Measurements from ENCODE around the gene SLC30A9. TPM values are rescaled to one million over a fixed set of nuclear protein-coding genes. Genes with fewer than 3 reads are reported as not detected.
A peak's percentile ranks its signal among the peaks of the same experiment; 100 is the strongest.

SLC30A9 gene
- total RNA-seq, 1 donor from 2014 or later, result 59.0 TPM

DNA sequence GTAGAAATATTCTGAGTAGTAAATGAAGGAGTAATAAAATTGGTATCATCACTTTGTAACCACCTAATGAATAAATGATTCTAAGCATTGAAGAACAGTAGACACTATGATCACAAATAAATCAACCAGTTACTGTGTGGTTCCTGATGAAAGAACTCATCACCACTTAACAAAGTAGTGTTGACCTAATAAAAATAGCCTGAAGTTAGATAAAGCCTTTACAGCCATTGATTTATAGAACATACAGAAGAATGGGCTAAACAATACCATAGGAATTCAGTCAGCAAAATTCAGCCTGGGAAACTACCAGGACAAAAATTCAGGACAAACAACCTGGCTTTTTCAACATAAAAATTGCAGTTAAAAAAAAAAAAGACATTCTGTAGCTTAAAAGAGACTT is 9.0 kb downstream of the SLC30A9 start:
- no peak for DNase-seq (ENCODE audit: low read depth, low spot score)

DNA sequence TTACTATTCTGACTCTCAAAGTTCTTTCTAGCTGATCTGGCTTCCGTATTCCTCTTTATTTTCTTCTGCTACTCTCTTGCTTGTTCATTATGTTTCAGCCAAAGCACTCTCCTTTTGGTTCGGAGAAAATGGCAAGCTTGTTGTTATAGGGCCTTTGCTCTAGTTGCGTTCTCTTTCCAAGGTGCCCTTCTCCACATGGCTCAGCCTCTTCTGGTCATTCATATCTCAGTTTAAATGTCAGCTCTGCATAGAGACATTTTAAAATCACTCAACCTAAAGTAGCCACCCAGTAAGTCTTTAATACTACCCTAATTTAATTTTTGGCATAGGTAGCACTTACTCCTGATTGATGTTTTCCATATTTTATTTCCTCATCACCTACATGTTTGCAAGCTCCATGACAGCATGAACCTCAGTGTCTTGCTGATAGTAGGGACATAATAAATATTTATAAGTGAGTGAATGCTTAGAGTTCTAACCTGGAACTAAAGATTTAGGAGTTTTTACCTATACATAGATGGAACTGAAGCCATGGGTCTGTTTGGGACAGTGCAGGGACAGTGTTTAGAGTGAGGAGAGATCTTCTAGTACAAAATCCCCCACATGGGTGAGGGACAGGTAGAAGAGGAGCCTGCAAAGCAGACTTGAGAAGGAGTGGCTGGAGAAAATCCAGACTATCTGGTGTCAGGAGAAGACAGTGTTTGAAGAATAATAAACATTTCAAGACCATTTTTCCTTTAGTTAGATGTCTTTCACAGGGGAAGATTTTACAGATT is 17.9 kb downstream of the SLC30A9 start:
- no peak for DNase-seq (ENCODE audit: low read depth, low spot score)

DNA sequence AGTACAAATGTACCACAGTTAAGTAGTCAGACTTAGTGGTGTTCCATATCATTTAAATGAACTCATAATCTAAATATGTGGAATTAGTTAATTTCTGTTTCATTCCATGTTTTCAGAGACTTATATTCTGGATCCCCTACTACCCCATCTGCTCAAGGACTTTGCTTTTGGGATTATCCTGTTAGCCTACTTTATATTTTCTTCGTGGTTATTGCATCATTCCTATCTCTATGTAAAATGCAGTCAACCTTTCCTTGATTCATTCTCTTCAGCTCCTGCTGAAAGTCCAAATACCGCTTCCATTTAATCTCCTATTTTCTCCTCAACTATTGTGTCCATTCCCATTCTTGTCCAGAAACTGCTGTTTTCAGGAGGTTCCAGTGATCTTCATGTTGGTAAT is 25.1 kb downstream of the SLC30A9 start:
- DNase-seq (ENCODE audit: low read depth, low spot score), result no peak

DNA sequence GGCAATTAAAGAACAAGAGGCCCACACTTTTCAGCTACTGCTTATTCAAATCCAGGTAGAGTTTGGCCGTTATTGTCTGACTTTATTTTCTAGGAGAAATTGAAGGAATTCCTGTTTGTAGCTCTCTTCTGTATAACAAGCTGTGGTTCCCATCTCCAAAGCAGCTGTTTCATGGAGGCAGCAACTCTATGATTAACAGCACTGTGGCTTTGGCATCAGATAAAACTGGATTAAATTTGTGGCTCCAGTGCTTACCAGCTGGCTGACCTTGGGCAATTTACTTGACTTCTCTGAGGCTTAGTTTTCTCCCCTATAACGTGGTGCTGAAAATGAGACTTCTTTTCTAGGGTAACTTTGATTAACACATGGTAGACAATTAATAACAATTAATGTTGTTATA is 28.1 kb downstream of the SLC30A9 start:
- no peak for DNase-seq (ENCODE audit: low read depth, low spot score)

DNA sequence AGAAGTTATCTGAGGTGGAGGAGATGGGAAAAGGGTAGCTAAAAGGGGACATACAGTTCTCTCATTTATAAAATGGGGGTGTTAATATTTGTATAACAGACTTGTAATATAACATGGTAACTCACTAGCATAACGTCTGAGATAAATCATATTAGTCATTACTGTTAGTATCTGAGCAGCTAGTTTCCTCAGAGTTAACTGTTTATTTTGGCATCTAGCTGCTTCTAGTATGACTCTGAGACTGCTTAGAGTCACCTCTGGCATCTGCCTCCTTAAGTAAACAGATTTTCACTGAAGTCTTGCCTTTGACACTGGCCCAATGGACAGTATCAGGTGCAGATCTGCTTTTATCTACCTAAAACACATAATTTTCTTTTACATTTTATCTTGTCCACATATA is 58.1 kb downstream of the SLC30A9 start:
- DNase-seq (ENCODE audit: low read depth, low spot score), result peak; percentile 27

DNA sequence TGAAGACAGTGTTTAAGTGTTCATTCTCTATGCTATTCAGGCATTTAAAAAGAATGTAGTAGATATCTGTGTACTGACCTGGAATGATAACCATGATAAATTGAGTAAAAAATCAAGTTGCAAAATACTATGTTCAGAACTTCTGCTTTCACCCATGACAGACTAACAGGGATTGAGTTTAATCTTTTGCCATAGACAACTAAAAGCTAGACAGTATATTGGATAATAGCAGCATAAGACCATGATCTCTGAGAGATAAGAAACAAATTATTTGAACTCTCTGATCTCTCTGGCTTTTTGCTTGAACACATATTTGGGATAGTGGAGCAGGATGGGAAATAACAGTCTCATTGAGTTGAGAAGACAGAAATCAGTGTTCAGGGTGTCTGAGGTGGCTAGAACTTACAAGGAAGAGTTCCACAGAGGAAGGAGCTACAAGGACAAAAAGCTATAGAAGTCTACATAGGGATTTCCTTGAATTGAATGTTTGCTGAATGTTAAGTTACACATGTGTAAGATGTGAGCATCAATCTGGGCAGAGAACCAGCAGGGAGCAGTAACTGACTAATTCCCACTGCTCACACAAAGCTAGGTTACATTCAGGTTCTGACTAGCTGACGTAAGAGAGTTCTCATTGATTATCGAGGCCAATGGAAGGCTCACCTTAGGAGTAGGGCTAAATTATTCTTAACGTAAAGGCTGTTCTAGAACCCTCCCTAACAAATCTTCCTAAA is 60.4 kb downstream of the SLC30A9 start:
- no peak for DNase-seq (ENCODE audit: low read depth, low spot score)

DNA sequence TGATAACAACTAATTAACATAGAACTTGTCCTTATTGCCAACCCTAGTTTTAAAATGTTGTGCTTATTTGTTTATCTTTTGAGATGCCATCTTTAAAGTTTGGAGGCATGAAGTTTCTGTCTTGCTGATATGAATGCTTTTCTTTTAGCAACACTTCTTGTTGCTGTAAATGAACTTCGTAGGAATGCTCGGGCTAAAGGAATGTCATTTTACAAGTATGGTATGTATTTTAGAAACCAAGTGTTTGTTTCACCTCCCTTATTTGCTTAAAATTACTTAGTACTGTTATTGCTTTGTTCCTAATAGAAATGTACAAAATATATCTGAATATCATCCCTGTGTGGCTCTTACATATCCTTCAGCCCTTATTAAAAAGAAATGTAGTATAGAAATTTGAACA is 76.1 kb downstream of the SLC30A9 start:
- DNase-seq (ENCODE audit: low read depth, low spot score), result no peak

DNA sequence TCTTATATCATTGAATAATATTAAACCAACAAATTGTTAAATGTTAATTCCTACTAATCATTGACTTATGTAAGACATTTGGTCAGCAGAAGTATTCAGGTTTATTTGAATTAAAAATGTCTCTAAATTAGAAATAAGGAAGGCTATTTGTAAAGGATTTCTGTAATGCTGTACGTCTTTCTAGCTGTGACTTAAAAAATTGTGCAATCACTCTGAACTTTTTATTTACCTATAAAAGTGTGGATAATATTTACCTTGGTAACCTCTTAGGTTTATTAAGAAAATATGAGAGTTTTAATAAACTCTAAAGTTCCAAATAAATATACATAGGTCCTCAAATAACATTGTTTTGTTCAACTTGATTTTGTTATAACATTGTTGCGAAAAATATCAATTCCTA is 76.9 kb downstream of the SLC30A9 start:
- no peak for DNase-seq (ENCODE audit: low read depth, low spot score)

DNA sequence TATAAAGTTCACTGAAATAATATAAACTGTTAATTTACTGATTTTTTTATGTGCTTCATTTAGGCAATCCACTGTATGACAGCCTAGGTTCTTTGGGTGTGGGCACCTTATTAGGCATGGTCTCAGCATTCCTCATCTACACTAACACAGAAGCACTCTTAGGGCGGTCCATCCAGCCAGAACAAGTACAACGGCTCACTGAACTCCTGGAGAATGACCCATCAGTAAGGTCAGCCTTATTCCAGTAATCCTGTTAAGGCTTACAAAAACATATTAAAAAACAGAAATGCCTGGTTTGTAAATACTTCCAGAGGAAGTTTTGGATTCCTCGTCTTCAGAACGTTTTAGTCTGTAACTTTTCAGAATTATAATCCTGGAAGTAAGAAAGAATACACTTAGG is 80.1 kb downstream of the SLC30A9 start:
- DNase-seq (ENCODE audit: low read depth, low spot score), result no peak

DNA sequence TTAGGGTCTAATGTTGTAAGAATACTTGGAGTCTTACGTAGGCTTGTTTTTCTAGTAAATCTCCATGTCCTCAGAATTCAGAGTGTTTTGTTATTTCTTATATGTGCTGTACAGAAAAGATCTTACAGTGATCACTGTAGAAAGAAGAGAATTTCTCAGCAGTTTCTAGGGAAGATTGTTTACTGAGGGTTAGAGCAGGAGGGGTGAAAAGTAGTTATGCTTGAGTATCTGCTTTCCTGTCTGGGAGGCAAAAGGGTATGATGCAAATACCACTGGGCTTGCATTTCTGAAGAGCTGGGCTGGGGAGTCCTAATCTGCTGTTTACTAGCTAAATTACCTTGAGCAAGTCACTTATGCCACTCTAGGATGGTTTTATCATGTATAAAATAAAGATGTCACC is 84.0 kb downstream of the SLC30A9 start:
- DNase-seq (ENCODE audit: low read depth, low spot score), result no peak

DNA sequence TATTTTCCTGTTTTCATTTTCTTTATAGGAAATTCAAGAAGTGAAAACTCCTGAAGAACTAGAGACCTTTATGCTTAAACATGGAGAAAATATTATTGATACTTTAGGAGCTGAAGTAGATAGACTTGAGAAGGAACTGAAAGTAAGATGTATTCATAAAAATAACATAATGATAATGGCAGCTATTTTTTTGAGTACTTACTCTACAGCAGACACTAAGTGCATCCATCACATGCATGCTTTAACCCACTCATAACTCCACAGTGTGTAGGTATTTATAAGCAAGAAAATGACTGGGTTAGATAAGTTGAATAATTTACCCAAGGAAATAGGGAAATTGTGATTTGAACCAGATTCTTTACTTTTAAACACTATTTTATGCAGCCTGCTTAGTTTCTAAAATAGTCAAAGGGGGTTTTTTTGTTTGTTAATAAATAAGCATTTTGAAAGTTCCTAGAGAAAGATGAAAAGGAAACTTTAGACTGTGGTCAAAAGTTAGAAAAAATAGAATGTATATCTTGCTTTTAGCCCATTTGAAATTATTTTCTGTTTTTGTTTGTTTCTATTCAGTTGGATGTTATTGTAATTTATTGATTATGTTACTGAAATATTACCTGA is 88.0 kb downstream of the SLC30A9 start:
- no peak for DNase-seq (ENCODE audit: low read depth, low spot score)

DNA sequence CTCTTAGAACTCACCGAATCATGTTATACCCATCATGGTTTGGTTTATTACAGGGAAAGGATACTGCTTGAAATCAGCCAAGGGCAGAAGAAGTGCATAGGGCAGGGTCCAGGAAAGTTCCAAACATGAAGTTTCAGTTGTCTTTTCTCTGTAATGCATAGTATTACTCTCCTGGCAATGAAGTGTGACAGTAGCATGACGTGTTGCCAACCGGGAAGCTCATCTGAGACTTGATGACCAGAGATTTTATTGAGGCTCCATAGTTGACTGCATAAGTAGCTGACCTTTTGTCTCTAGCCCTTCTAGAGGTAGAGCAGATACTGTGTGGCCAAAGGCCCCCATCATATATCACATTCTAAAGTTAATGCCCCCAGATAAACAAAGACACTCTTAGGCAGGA is 90.0 kb downstream of the SLC30A9 start:
- no peak for DNase-seq (ENCODE audit: low read depth, low spot score)

DNA sequence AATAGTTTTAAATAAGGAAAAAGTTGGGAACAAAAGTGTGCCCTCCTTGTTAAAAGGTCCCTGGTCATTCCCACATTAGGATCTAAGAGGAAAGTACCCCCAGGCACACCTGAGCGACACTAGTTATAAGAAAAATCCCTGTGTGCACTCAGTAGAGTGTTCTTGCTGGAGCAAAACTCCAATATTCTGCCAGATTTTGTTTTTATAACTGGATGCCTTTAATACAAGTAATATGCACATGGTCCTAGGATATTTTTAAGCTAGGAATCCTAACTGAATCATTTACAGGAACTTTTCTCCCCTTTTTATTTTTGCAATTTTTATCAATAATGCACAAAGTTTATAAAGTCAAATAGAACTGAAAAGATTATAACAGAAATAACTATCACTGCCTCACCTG is 93.5 kb downstream of the SLC30A9 start:
- DNase-seq (ENCODE audit: low read depth, low spot score), result no peak

DNA sequence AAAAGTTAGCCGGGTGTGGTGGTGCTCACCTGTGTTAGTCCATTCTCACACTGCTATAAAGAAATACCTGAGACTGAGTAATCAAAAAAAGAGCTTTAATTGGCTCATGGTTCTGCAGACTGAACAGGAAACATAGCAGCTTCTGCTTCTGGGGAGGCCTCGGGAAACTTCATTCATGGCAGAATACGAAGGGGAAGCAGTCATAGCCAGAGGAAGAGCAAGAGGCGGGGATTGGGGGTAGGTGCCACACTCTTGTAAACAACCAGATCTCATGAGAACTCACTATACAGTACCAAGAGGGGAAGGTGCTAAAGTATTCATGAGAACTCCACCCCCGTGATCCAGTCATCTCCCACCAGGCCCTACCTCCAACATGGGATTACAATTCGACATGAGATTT is 98.1 kb downstream of the SLC30A9 start:
- no peak for DNase-seq (ENCODE audit: low read depth, low spot score)

DNA sequence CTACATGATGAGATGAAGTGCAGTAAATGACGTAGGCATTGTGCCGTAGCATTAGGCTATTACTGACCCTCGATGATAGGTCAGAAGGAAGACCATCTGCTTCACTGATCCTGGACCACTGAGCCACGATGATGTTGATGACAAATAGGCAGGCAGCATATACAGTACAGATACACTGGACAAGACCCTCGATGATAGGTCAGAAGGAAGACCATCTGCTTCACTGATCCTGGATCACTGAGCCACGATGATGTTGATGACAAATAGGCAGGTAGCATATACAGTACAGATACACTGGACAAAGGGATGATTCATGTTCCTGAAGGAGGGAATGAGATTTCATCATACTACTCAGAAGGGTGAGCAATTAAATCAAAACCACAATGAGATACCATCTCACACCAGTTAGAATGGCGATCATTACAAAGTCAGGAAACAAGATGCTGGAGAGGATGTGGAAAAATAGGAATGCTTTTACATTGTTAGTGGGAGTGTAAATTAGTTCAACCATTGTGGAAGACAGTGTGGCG is 111.2 kb downstream of the SLC30A9 start:
- no peak for DNase-seq (ENCODE audit: low read depth, low spot score)

DNA sequence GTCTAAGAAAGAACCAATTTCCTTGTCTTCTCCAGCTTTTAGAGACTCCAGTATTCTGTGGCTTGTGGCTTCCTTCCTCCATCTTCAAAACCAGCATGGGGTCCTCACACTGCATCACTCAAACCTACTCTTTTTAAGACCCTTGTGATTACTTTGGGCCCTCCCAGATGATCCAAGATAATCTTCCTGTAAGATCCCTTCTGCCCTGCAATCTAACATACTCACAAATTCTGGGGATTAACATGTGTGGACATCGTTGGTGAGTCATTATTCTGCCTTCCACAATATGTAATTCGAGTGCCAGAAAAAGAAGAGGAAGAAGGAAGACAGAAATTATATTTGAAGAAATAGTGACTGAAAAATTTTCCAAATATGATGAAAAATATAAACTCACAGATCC is 114.2 kb downstream of the SLC30A9 start:
- no peak for DNase-seq (ENCODE audit: low read depth, low spot score)

DNA sequence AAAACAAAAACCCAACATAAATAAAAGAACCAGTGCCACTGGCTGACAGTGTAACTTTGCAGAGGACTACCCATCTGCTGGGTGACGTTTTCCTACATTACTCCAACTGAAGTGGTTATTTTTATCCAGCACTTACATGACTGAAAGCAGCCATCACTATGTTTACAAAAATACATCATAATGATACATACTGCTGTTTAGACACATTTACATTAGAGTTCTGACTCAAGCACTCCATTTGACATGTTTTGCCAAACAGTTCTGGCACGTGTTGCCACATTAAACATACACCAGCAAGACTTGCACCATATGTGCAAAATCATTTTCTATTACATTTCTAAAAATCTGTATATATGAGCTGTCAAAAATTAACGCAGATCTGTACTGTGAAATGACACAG is 122.5 kb downstream of the SLC30A9 start:
- DNase-seq (ENCODE audit: low read depth, low spot score), result no peak

DNA sequence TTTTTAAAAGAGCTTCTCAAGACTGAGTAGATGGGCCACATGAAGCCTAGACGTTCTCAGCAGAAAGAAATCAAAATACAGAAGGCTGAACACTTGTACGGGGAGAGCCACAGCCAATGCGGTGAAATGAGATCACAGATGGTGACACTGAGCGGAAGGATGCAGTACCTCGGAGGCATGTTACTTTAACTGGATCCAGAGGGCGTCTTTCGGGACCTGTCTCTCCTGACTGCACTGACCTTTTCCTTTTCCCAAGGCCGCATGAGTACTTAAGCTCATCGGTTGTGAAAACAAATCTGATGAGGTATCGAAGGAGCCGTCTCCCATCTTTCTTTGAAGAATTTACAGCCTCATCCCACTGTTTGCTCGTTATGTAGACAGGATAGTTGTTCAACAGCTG is 129.6 kb downstream of the SLC30A9 start:
- no peak for DNase-seq (ENCODE audit: low read depth, low spot score)

DNA sequence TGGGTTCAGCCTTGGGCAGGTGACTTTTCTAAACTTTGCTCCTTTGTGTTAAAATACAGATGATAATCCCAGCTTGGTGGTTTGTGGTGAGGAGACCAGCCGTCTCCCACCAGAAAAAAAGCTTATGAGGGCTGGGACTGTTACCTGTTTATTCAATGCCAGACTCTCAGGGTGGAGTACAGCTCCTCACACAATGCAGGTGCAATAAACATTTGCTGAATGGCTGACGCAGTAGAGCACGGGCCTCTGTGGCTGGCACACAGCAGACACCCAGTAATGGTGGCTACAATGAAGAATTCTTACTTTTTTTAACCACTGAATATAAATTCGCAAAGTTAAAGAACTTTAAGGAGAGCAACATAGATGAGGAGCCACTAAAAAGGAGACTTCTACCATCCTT is 131.9 kb downstream of the SLC30A9 start:
- no peak for DNase-seq (ENCODE audit: low read depth, low spot score)

DNA sequence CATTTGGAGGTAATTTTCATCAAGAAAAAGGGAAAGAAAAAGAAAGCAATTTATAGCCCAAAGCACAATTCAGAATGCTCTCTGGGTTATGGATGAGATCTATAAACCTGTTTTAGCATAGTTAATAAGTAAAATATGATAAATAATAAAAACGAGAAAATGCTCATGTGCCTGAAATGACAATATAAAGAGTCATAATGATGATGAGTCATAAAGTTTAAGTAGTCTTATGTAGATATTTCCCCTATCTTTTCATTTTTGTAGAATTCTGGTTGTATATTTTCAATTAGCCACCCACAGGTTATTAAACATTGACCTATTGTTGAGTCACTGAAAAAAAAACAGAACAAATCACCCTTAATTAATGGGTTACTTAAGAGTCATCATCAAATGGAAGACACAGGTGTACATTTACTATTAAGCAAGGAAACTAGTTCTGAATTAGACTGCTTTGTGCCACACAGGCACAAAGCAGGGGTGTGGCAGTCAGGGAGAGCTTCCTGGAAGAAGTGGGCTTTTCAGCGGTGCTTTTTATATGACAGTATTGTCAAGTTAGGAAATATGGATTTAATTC is 132.8 kb downstream of the SLC30A9 start:
- DNase-seq (ENCODE audit: low read depth, low spot score), result no peak

DNA sequence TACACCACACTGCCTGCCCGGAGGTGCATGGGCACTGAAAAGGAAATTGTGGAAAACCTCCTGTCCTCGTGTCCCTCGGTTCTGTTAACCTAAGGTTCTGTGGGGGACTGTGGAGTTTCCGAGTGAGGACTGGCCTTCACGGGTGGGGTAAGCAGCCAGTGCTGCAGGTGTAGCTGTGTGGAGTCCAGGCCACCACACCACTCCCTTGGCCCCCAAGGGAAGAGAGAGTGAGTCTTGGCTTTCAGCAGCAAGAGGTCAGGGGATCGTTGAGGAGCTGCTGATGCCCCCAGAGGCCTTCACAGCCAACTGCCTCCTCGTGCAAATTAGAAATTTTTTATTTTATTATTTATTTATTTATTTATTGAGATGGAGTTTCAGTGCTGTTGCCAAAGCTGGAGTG is 141.8 kb downstream of the SLC30A9 start:
- DNase-seq (ENCODE audit: low read depth, low spot score), result no peak

DNA sequence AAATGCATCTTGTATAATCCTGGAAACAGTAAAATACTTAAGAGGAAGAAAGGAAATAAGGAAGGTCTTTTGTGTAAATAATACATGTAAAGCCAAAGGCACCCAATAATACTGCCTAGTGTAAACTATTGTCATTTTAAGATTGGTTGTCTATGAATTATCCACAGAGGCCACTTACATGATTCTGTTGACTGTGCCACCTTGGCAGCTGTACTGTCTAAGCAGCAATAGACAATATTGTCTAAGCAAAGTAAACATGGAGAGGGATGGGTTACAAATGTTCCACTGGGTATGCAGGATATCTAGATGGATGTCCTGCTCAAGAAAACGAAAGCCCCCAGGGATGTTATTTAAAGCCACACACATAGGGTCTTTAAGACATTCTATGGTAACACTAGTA is 142.7 kb downstream of the SLC30A9 start:
- DNase-seq (ENCODE audit: low read depth, low spot score), result no peak
